GM12873 (cell line): Measurements from ENCODE around the gene ADGRB3.

Experiments
- TF ChIP-seq, protein P1 (sequence below): IDR thresholded peaks from 2 replicates; pipeline ENCODE4 v1.5.1; 2012; ENCODE audit warnings: low read depth, mild to moderate bottlenecking, moderate library complexity, low read length, control low read depth; ENCODE audit not compliant: insufficient read depth; ENCODE audit errors: missing control alignments

Gene ADGRB3

DNA sequence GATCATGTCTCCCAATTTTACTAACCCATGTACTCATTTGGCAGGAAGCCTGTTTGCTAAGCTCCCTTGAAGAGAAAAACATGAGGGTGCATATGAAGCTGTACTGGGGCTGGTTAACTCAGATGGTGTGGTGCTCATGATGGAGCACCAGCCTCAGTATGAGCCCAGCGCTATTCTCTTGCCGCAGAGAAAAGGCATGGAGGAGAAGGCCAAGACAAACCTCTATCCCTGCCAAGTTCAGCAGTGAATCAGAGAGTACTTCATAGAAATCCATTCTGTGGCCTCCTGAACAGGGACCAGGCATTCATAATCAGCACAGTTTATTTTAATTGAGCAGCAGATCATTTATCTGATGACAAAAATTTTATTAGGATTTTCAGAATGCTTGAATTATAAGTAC lies 763.6 kb downstream of the ADGRB3 start:
- TF ChIP-seq, protein P1, sequence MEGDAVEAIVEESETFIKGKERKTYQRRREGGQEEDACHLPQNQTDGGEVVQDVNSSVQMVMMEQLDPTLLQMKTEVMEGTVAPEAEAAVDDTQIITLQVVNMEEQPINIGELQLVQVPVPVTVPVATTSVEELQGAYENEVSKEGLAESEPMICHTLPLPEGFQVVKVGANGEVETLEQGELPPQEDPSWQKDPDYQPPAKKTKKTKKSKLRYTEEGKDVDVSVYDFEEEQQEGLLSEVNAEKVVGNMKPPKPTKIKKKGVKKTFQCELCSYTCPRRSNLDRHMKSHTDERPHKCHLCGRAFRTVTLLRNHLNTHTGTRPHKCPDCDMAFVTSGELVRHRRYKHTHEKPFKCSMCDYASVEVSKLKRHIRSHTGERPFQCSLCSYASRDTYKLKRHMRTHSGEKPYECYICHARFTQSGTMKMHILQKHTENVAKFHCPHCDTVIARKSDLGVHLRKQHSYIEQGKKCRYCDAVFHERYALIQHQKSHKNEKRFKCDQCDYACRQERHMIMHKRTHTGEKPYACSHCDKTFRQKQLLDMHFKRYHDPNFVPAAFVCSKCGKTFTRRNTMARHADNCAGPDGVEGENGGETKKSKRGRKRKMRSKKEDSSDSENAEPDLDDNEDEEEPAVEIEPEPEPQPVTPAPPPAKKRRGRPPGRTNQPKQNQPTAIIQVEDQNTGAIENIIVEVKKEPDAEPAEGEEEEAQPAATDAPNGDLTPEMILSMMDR, result no peak

DNA sequence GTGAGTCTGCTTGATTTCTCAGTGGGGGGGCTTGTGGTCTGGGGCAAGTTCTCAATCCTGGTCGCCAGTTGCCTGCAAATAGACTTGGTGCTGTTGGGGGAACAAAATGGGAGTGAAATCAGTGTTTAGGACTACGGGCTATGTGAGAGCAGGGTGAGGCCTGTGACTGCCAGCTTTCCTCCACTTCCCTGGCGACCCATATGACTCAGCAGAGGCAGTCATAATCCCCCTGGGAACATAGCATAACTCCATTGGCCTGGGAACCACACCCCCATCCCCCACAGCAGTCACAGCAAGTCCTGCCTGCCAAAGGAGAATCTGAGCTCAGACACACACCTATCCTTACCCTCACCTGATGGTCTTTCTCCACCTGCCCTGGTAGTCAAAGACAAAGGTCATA lies 773.8 kb downstream of the ADGRB3 start:
- TF ChIP-seq, protein P1, result no peak

DNA sequence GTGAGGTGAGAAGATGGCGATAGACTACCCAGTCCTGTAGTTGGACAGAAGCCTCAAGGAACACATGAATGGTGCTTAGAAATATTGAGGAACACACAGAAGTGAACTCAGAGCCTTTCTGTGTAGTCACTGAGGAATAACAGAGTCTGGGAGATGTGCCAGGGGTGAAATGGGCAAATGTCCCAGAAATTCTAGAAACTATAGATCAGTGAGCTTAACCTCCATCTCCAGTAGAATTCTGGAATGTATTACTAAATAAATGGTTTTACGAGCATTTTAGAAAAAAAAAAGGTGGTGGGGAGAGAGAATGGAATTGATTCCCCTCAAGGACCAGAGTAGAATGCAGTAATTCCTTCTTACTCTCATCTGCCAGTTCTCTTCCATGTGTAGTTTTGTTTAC lies 781.7 kb downstream of the ADGRB3 start:
- TF ChIP-seq, protein P1, result no peak

DNA sequence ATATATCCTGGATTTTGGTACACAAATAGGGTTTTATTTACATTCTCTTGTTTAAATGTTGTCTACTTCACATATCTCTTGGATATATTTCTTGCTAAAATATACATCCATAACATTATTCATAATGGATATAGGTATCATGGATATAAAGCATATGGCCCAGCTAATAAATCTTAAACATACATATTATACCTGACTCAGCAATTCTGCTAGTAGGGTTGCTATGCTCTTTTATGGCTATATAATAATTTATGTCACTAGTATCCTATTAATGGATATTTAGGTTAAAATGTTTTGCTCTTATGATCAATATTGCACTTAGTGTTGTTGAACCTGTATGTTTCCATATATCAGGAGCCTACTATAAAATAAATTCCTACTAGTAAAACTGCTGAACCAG lies 786.2 kb downstream of the ADGRB3 start:
- TF ChIP-seq, protein P1, result no peak

DNA sequence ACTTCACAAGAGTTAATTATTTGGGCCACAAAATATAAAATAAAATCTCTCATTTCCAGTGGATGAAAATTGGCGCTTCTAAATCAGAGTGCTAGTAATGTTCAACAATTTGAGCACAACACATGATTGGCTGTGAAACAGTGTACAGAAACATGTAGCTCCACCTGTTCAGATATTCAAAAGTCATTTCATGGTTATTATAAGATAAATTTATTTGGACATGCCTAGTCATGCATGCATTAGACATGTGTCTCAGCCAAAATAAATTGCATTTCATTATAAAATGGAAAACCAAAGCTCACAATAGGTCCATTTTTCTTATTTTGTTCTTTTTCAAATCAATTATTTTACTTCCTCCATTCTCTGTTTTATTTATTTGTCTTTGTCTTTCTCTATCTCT lies 786.9 kb downstream of the ADGRB3 start:
- TF ChIP-seq, protein P1, result no peak

DNA sequence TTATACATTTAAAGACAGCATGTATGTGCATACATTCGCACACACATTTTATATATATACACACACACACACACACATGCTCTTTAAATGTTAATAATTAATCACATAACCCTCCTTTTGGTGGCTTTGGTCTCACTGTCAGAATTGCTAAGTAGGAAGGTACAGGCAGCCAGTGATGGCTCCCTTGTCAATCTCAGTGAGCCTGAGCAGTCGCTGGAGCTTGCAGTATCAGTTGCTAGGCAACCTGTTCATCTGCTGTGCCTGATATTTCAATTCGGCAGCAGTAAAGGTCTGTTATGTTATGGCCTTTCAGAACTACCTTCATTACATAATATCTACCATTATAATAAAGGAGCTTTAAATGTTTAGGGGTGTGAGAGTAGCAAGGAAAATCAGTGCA lies 787.4 kb downstream of the ADGRB3 start:
- TF ChIP-seq, protein P1, result no peak

DNA sequence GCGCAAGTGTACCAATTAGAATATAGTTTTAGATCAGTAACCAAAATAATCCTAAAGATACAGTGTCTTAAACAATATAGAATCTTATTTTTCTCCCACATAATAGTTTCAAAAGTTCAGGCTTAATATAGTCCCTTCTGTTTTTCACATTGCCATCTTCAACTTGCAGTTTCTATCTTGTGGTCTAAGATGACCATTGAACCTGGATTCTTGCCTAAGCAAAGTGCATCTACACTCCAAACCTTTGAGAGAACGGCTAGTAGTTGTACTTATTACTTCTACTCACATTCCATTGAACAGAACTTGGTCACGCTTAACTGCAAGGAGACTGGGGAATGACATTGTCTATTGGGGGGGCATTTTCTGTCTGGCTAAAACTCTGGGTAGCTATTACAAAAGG lies 788.7 kb downstream of the ADGRB3 start:
- TF ChIP-seq, protein P1, result no peak
